Transverse colon (tissue), 4 donors: Measurements from ENCODE around the gene PLXDC2.

Source experiments
- CTCF ChIP-seq, 5 experiments: fragments of 200-600 bp in 3 of 5; fragments of 450-650 bp in 2 of 5; sonication (generic) in 3 of 5; IDR thresholded peaks; 1 replicate in 2 of 5; 2 replicates in 3 of 5; pipeline ENCODE4 v1.5.1; 2016 to 2017; ENCODE audit warnings: antibody characterized with exemption in 5 of 5, inconsistent platforms in 3 of 5, mild to moderate bottlenecking in 2 of 5, moderate library complexity in 1 of 5
- POLR2AphosphoS5 ChIP-seq, 3 donors: sonication (generic); formaldehyde crosslinking; IDR thresholded peaks; one replicate each; pipeline ENCODE4 v1.6.1; 2016; ENCODE audit warnings: antibody characterized with exemption in 3 of 3

DNA sequence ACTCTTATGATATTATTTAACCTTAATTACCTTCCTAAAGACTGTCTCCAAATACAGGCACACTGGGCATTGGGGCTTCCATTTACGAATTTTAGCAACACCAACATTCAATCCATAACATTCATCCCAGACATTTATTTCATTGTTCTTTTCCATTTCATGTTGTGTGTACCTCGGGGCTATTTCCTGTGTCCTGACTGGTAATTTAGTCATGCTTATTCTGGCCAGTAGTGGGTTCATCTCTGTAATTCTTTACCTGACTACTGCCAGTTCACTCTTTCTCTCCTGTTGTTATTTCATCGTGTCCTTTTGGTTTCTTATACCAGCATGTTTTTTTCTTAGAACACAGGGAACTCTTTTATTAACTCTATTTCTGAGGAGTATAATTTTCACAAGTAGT, 225.7 kb downstream of the PLXDC2 start:
- TF ChIP-seq POLR2AphosphoS5 (IDR thresholded peaks at IDR 0.05) (no peak), CTCF (IDR thresholded peaks at IDR 0.05) (no peak)
